Measurements from ENCODE around the gene CSF3R.

DNA sequence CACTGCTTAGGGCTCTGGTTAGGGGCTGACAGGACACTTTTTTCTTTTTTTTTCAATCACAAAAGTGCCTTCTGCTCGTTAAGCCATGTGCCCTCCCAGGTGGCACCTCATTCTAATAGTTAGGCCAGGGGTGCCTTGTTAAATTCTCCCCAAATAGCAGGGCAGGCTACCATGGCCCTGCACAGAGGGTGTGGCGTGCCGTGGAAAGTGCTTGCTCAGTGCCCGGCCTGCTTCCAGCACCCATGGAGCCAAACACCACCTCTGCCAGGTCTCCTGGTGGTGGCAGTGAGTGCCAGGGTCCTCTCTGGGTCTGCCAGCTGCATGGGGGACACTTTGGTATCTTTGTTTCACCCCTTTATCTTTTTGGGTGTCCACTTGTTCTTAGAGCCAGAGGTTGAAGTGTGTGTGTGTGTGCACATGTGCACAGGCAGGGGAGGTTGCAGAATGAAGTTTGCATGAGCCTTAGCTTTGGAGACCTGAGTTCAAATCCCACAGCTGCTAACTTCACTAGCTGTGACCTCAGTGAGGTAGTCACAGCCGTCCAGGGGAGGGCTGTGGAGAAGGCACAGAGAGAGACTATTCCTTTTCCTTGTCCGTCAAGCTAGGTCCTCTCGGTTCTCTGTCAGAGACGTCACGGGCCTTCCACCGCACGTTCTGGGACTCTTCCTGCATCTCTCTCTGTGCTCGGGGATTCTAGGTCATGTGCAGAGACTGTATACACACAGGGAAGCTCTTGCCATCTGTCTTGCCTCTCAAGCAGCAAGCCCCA lies 39.9 kb upstream of the CSF3R start:
- TF ChIP-seq, protein P1, sequence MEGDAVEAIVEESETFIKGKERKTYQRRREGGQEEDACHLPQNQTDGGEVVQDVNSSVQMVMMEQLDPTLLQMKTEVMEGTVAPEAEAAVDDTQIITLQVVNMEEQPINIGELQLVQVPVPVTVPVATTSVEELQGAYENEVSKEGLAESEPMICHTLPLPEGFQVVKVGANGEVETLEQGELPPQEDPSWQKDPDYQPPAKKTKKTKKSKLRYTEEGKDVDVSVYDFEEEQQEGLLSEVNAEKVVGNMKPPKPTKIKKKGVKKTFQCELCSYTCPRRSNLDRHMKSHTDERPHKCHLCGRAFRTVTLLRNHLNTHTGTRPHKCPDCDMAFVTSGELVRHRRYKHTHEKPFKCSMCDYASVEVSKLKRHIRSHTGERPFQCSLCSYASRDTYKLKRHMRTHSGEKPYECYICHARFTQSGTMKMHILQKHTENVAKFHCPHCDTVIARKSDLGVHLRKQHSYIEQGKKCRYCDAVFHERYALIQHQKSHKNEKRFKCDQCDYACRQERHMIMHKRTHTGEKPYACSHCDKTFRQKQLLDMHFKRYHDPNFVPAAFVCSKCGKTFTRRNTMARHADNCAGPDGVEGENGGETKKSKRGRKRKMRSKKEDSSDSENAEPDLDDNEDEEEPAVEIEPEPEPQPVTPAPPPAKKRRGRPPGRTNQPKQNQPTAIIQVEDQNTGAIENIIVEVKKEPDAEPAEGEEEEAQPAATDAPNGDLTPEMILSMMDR (IDR thresholded peaks at IDR 0.05; ENCODE audit: low read depth, low read length, poor library complexity, severe bottlenecking): no peak
- TF ChIP-seq EZH2phosphoT487 (IDR thresholded peaks at IDR 0.05; ENCODE audit: borderline replicate concordance, low read length): no peak
